DOHH2 (cell line): Measurements from ENCODE around the gene SLC1A2.

Source experiments
- EZH2phosphoT487 ChIP-seq: fragments of 200-600 bp; sonication (generic); IDR thresholded peaks from 2 replicates; pipeline ENCODE4 v1.6.1; 2017; ENCODE audit warnings: borderline replicate concordance, mild to moderate bottlenecking, antibody characterized with exemption, low read length, moderate library complexity, mixed read lengths
- TF ChIP-seq, protein P1 (sequence below): fragments of 200-600 bp; sonication (generic); IDR thresholded peaks from one replicate; pipeline ENCODE4 v1.5.1; 2014; ENCODE audit warnings: antibody characterized with exemption, mild to moderate bottlenecking, low read depth, low read length; ENCODE audit not compliant: poor library complexity, severe bottlenecking

GRCh38 chr11:35326266-35326879 is 93.0 kb downstream of the SLC1A2 start:
- TF ChIP-seq, protein P1, sequence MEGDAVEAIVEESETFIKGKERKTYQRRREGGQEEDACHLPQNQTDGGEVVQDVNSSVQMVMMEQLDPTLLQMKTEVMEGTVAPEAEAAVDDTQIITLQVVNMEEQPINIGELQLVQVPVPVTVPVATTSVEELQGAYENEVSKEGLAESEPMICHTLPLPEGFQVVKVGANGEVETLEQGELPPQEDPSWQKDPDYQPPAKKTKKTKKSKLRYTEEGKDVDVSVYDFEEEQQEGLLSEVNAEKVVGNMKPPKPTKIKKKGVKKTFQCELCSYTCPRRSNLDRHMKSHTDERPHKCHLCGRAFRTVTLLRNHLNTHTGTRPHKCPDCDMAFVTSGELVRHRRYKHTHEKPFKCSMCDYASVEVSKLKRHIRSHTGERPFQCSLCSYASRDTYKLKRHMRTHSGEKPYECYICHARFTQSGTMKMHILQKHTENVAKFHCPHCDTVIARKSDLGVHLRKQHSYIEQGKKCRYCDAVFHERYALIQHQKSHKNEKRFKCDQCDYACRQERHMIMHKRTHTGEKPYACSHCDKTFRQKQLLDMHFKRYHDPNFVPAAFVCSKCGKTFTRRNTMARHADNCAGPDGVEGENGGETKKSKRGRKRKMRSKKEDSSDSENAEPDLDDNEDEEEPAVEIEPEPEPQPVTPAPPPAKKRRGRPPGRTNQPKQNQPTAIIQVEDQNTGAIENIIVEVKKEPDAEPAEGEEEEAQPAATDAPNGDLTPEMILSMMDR = no peak
- TF ChIP-seq EZH2phosphoT487 = no peak
